ENCODE results near the gene GPR183. TPM values are rescaled to one million over a fixed set of nuclear protein-coding genes. Genes with fewer than 3 reads are reported as not detected.

GPR183 gene
- total and polyA plus RNA-seq, 10 of the 15 experiments (the other 5 are each of a cell fraction or from before 2014, with no cell fraction given): 134 to 669 (median 225) TPM

DNA sequence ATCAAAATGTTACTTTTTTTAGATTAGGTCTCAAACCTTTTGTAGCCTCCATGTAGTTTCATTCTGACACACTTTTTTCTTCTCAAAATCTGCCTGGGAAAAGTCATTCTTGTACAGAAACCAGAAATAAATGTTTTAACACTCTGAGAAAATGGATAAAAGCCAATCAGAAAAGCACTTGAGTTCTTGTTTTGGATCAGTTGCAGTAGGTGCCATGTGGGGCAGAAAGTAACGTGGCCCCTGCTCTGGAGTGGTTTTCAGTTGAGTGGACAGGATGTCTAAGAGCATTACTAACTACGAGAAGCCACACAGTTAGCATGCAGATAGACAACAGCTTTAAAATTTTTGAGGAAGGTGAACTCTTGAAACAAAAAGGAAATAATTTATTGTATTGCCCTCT is 19.1 kb downstream of the GPR183 start (continued):
- TF ChIP-seq PAX5 (IDR thresholded peaks at IDR 0.05; ENCODE audit: borderline replicate concordance, low read depth, low read length): peak; percentile 76; the same call in 1 of the 2 replicates
- TF ChIP-seq SREBF2 (IDR thresholded peaks at IDR 0.05; ENCODE audit: low read length): no peak
- peak; percentile 36; the same call in 1 of the 2 replicates for TF ChIP-seq CREB1 (IDR thresholded peaks at IDR 0.05; ENCODE audit: low read depth)
- TF ChIP-seq TAF1 (IDR thresholded peaks at IDR 0.05; ENCODE audit: borderline replicate concordance, low read depth, low read length): no peak
- TF ChIP-seq TBL1XR1 (IDR thresholded peaks at IDR 0.05; ENCODE audit: low read depth, low read length): 0 out of 2 replicates have a peak, but pooled peaks have one; percentile 34
- TF ChIP-seq ZNF217 (IDR thresholded peaks at IDR 0.05): peak; percentile 63; the same call in 1 of the 2 replicates
- no peak for TF ChIP-seq NFYA (IDR thresholded peaks at IDR 0.05; ENCODE audit: borderline replicate concordance, low read depth, low read length)
- peak; percentile 92; the same call in 1 of the 2 replicates for TF ChIP-seq ZBED1 (IDR thresholded peaks at IDR 0.05; ENCODE audit: borderline replicate concordance)
- TF ChIP-seq SIX5 (IDR thresholded peaks at IDR 0.05; ENCODE audit: low read depth, low read length, severe bottlenecking): no peak
- TF ChIP-seq ZNF622 (IDR thresholded peaks at IDR 0.05): no peak
- TF ChIP-seq CHD4 (IDR thresholded peaks at IDR 0.05): no peak
- TF ChIP-seq NFYB (IDR thresholded peaks at IDR 0.05; ENCODE audit: insufficient read depth, low read depth, low read length): no peak
- TF ChIP-seq STAT3 (IDR thresholded peaks at IDR 0.05; ENCODE audit: low read depth, low read length): no peak
- TF ChIP-seq SRF (IDR thresholded peaks at IDR 0.05; ENCODE audit: low read depth in 2 of 2, low read length in 2 of 2): 0 out of 4 replicates have a peak, but pooled peaks of 1 of the 2 experiments have one; percentile 37
- peak; percentile 22; the same call in 1 of the 2 replicates for TF ChIP-seq RAD21 (IDR thresholded peaks at IDR 0.05; ENCODE audit: insufficient read depth, low read depth, low read length)
- TF ChIP-seq, protein P1, sequence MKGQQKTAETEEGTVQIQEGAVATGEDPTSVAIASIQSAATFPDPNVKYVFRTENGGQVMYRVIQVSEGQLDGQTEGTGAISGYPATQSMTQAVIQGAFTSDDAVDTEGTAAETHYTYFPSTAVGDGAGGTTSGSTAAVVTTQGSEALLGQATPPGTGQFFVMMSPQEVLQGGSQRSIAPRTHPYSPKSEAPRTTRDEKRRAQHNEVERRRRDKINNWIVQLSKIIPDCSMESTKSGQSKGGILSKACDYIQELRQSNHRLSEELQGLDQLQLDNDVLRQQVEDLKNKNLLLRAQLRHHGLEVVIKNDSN (IDR thresholded peaks at IDR 0.05; ENCODE audit: borderline replicate concordance, extremely low read length, insufficient read depth, low read depth, low read length): no peak
- TF ChIP-seq FOXK2 (IDR thresholded peaks at IDR 0.05): no peak
- TF ChIP-seq NR2F1 (conservative IDR thresholded peaks at IDR 0.05): peak; percentile 64
- no peak for TF ChIP-seq YY1 (IDR thresholded peaks at IDR 0.05; ENCODE audit: low read depth, low read length)
- no peak for TF ChIP-seq SMAD5 (IDR thresholded peaks at IDR 0.05; ENCODE audit: low read depth)
- no peak for TF ChIP-seq MYB (IDR thresholded peaks at IDR 0.05; ENCODE audit: borderline replicate concordance, low read depth, low read length)
- TF ChIP-seq, protein P2, sequence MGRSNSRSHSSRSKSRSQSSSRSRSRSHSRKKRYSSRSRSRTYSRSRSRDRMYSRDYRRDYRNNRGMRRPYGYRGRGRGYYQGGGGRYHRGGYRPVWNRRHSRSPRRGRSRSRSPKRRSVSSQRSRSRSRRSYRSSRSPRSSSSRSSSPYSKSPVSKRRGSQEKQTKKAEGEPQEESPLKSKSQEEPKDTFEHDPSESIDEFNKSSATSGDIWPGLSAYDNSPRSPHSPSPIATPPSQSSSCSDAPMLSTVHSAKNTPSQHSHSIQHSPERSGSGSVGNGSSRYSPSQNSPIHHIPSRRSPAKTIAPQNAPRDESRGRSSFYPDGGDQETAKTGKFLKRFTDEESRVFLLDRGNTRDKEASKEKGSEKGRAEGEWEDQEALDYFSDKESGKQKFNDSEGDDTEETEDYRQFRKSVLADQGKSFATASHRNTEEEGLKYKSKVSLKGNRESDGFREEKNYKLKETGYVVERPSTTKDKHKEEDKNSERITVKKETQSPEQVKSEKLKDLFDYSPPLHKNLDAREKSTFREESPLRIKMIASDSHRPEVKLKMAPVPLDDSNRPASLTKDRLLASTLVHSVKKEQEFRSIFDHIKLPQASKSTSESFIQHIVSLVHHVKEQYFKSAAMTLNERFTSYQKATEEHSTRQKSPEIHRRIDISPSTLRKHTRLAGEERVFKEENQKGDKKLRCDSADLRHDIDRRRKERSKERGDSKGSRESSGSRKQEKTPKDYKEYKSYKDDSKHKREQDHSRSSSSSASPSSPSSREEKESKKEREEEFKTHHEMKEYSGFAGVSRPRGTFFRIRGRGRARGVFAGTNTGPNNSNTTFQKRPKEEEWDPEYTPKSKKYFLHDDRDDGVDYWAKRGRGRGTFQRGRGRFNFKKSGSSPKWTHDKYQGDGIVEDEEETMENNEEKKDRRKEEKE (IDR thresholded peaks at IDR 0.05): no peak
- TF ChIP-seq, protein P3, sequence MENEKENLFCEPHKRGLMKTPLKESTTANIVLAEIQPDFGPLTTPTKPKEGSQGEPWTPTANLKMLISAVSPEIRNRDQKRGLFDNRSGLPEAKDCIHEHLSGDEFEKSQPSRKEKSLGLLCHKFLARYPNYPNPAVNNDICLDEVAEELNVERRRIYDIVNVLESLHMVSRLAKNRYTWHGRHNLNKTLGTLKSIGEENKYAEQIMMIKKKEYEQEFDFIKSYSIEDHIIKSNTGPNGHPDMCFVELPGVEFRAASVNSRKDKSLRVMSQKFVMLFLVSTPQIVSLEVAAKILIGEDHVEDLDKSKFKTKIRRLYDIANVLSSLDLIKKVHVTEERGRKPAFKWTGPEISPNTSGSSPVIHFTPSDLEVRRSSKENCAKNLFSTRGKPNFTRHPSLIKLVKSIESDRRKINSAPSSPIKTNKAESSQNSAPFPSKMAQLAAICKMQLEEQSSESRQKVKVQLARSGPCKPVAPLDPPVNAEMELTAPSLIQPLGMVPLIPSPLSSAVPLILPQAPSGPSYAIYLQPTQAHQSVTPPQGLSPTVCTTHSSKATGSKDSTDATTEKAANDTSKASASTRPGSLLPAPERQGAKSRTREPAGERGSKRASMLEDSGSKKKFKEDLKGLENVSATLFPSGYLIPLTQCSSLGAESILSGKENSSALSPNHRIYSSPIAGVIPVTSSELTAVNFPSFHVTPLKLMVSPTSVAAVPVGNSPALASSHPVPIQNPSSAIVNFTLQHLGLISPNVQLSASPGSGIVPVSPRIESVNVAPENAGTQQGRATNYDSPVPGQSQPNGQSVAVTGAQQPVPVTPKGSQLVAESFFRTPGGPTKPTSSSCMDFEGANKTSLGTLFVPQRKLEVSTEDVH (IDR thresholded peaks at IDR 0.05; ENCODE audit: low read depth, partially characterized antibody): no peak
- no peak for TF ChIP-seq KAT2A (conservative IDR thresholded peaks at IDR 0.05; ENCODE audit: control insufficient read depth, low read depth, low read length)
- 0 out of 2 replicates have a peak, but pooled peaks have one; percentile 28 for TF ChIP-seq DPF2 (IDR thresholded peaks at IDR 0.05)
- TF ChIP-seq CBX5 (IDR thresholded peaks at IDR 0.05; ENCODE audit: low read depth): peak; percentile 83; the same call in 1 of the 2 replicates
- TF ChIP-seq STAT1 (conservative IDR thresholded peaks at IDR 0.05): no peak
- peak; percentile 97 for TF ChIP-seq NFIC (IDR thresholded peaks at IDR 0.05; ENCODE audit: low read depth, low read length)

Data from GM12878 (cell line).